Ecto neural progenitor cell (in vitro differentiated cells): ENCODE data around the gene PCBP2.
"Not testable (repeated sequence)": the region's sequence is repeated elsewhere in the genome, so short reads cannot be mapped to it uniquely, and the experiment has no call there.

Experiments used
- DNase-seq: peaks from one replicate; pipeline ENCODE4 v3.0.0-alpha.2; 2018; ENCODE audit warnings: low spot score

PCBP2 gene

GRCh38 chr12:53441040-53441833 lies 10.7 kb upstream of the PCBP2 start, which contains the start of gene PRR13:
Gene PRR13, plus strand, starts transcription at chr12:53441734. Its CDS starts 981 bp downstream, at chr12:53442715.
- DNase-seq = peak; percentile 99

GRCh38 chr12:53443955-53444354 lies 7.9 kb upstream of the PCBP2 start:
- DNase-seq = no peak

- DNase-seq = not testable (repeated sequence)
Observed at GRCh38 chr12:53444593-53445325, 7.1 kb upstream of the PCBP2 start.

GRCh38 chr12:53450936-53451335 lies 966 bp upstream of the PCBP2 start:
- DNase-seq = no peak

- DNase-seq = peak; percentile 97
Observed at GRCh38 chr12:53452159-53453077, 516 bp downstream of the PCBP2 start.

GRCh38 chr12:53453953-53454640 lies 2.2 kb downstream of the PCBP2 start:
- no peak for DNase-seq

- no peak for DNase-seq
Observed at GRCh38 chr12:53454707-53455106, 2.8 kb downstream of the PCBP2 start.

GRCh38 chr12:53456654-53457366 lies 4.9 kb downstream of the PCBP2 start:
- DNase-seq = no peak

GRCh38 chr12:53459097-53459496 lies 7.2 kb downstream of the PCBP2 start:
- no peak for DNase-seq

- DNase-seq = no peak
Observed at GRCh38 chr12:53461059-53461458, 9.2 kb downstream of the PCBP2 start.

GRCh38 chr12:53461591-53461990 lies 9.7 kb downstream of the PCBP2 start:
- no peak for DNase-seq

- no peak for DNase-seq
Observed at GRCh38 chr12:53462935-53463334, 11.0 kb downstream of the PCBP2 start.

- DNase-seq = no peak
Observed at GRCh38 chr12:53463802-53464560, 12.1 kb downstream of the PCBP2 start.

- DNase-seq = no peak
Observed at GRCh38 chr12:53464685-53465418, 12.9 kb downstream of the PCBP2 start.

- no peak for DNase-seq
Observed at GRCh38 chr12:53465679-53466078, 13.8 kb downstream of the PCBP2 start.

GRCh38 chr12:53466640-53467039 lies 14.7 kb downstream of the PCBP2 start:
- DNase-seq = no peak

GRCh38 chr12:53467082-53467481 lies 15.2 kb downstream of the PCBP2 start:
- no peak for DNase-seq

- DNase-seq = no peak
Observed at GRCh38 chr12:53467880-53468279, 16.0 kb downstream of the PCBP2 start.

- DNase-seq = no peak
Observed at GRCh38 chr12:53468282-53468681, 16.4 kb downstream of the PCBP2 start.
